Progenitor cell of endocrine pancreas (in vitro differentiated cells): Measurements from ENCODE around the gene FAM83C. TPM values are rescaled to one million over a fixed set of nuclear protein-coding genes. Genes with fewer than 3 reads are reported as not detected.
"Not testable (repeated sequence)": the region's sequence is repeated elsewhere in the genome, so short reads cannot be mapped to it uniquely, and the experiment has no call there.

ENCODE experiments used
- DNase-seq: peaks from one replicate; pipeline ENCODE4 v3.0.0; 2021; ENCODE audit warnings: low spot score; ENCODE audit not compliant: unreplicated experiment
- H3K27ac Mint-ChIP-seq: 2 replicates; pipeline ENCODE4 v1.8.0; 2021; ENCODE audit warnings: mild to moderate bottlenecking, moderate library complexity, mixed read lengths
- H3K27me3 Mint-ChIP-seq: 2 replicates; pipeline ENCODE4 v1.8.0; 2021; ENCODE audit warnings: mixed read lengths
- H3K36me3 Mint-ChIP-seq: 2 replicates; pipeline ENCODE4 v1.8.0; 2022; ENCODE audit warnings: mixed read lengths; ENCODE audit not compliant: insufficient read depth
- H3K4me1 Mint-ChIP-seq: 2 replicates; pipeline ENCODE4 v1.8.0; 2021; ENCODE audit warnings: low read depth, mixed read lengths
- H3K4me3 Mint-ChIP-seq: 2 replicates; pipeline ENCODE4 v1.8.0; 2021; ENCODE audit warnings: low read depth, mild to moderate bottlenecking, moderate library complexity, mixed read lengths
- H3K9me3 Mint-ChIP-seq: 2 replicates; pipeline ENCODE4 v1.8.0; 2021; ENCODE audit warnings: low read depth, mixed read lengths
- total RNA-seq: library from RNA; stranded (reverse); gene quantifications from 2 replicates; pipeline ENCODE4 v1.2.1, GENCODE V29; 2021
- TF ChIP-seq, protein P1 (sequence below): fragments of 200-600 bp; sonication (generic); IDR thresholded peaks from one replicate; pipeline ENCODE4 v1.5.0; 2021; ENCODE audit warnings: antibody characterized with exemption, mild to moderate bottlenecking; ENCODE audit not compliant: unreplicated experiment

The FAM83C gene
- total RNA-seq, 1 donor from 2014 or later: not detected

DNA sequence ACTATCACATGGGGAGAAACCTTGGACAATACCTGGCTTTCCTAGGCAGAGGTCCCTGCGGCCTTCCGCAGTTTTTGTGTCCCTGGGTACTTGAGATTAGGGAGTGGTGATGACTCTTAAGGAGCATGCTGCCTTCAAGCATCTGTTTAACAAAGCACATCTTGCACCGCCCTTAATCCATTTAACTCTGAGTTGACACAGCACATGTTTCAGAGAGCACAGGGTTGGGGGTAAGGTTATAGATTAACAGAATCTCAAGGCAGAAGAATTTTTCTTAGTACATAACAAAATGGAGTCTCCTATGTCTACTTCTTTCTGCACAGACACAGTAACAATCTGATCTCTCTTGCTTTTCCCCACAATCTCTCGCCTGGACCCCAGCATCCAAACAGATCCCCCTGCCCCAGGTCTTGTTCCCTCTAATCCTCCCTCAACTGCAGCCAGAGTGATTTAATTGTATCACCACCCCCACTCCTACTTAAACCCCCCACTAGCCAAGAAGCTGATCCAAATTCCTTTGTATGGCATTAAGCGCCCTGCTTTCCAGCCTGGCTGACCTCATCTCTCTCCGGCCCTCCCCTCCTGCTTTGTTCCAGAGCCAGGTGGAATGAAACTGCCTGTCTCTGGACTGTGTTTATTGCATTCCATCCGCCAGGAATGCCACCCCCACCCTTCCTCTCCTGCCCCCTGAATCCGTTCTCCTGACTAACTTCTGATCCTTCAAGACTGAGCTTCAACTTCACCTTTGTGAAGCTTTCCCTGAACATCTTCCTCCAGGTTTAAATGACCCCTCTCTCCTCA is 29.3 kb downstream of the FAM83C start:
- TF ChIP-seq, protein P1, sequence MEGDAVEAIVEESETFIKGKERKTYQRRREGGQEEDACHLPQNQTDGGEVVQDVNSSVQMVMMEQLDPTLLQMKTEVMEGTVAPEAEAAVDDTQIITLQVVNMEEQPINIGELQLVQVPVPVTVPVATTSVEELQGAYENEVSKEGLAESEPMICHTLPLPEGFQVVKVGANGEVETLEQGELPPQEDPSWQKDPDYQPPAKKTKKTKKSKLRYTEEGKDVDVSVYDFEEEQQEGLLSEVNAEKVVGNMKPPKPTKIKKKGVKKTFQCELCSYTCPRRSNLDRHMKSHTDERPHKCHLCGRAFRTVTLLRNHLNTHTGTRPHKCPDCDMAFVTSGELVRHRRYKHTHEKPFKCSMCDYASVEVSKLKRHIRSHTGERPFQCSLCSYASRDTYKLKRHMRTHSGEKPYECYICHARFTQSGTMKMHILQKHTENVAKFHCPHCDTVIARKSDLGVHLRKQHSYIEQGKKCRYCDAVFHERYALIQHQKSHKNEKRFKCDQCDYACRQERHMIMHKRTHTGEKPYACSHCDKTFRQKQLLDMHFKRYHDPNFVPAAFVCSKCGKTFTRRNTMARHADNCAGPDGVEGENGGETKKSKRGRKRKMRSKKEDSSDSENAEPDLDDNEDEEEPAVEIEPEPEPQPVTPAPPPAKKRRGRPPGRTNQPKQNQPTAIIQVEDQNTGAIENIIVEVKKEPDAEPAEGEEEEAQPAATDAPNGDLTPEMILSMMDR: peak; percentile 24

DNA sequence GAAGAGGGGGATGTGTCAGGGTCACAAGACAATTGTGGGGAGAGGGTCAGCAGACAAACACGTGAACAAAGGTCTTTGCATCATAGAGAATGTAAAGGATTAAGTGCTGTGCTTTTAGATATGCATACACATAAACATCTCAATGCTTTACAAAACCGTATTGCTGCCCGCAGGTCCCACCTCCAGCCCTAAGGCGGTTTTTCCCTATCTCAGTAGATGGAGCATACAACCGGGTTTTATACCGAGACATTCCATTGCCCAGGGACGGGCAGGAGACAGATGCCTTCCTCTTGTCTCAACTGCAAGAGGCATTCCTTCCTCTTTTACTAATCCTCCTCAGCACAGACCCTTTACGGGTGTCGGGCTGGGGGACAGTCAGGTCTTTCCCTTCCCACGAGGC is 29.9 kb downstream of the FAM83C start:
- H3K4me1 Mint-ChIP-seq: peaks cover 17% of the 10 kb centered on the region
- not testable (repeated sequence) for H3K9me3 Mint-ChIP-seq, H3K4me3 Mint-ChIP-seq, DNase-seq, H3K36me3 Mint-ChIP-seq, H3K27me3 Mint-ChIP-seq
- peak overlapping the region; percentile 92 for H3K27ac Mint-ChIP-seq

More for the DNA sequence above, 29.3 kb downstream of the FAM83C start:
- H3K27me3 Mint-ChIP-seq, H3K36me3 Mint-ChIP-seq, H3K9me3 Mint-ChIP-seq: not testable (repeated sequence)
- Mint-ChIP-seq H3K27ac (peak overlapping the region; percentile 100), H3K4me1 (peaks cover 19% of the 10 kb centered on the region), H3K4me3 (peak overlapping the region; percentile 12)
- DNase-seq: peak; percentile 54

DNA sequence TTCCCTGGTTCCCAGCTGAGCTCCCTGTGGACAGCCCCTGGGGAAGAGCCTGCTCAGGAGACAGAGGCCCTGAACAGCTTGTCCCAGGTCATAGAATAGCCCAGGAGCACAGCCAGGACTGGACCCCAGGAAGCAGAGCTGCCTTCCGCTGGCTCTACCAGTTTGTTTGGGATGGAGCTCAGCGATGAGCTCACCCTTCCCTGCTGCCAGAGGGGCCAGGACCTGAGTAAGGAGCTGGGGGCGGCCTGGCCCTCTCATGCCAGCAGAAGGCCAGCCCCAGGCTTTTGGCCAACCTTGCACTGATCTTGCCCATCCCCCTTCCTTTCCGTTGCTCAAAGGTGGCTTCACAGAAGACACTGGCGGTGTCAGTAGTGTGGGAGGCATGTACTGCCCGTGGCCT is 31.8 kb downstream of the FAM83C start:
- peaks cover 4% of the 10 kb centered on the region for H3K9me3 Mint-ChIP-seq
- H3K36me3 Mint-ChIP-seq: peaks cover 3% of the 10 kb centered on the region
- no peak for DNase-seq
- H3K4me3 Mint-ChIP-seq: no peak overlapping the region
- H3K27ac Mint-ChIP-seq: no peak overlapping the region
- H3K27me3 Mint-ChIP-seq: no peaks in the 10 kb centered on the region
- peaks cover 17% of the 10 kb centered on the region for H3K4me1 Mint-ChIP-seq
- TF ChIP-seq, protein P1: no peak

DNA sequence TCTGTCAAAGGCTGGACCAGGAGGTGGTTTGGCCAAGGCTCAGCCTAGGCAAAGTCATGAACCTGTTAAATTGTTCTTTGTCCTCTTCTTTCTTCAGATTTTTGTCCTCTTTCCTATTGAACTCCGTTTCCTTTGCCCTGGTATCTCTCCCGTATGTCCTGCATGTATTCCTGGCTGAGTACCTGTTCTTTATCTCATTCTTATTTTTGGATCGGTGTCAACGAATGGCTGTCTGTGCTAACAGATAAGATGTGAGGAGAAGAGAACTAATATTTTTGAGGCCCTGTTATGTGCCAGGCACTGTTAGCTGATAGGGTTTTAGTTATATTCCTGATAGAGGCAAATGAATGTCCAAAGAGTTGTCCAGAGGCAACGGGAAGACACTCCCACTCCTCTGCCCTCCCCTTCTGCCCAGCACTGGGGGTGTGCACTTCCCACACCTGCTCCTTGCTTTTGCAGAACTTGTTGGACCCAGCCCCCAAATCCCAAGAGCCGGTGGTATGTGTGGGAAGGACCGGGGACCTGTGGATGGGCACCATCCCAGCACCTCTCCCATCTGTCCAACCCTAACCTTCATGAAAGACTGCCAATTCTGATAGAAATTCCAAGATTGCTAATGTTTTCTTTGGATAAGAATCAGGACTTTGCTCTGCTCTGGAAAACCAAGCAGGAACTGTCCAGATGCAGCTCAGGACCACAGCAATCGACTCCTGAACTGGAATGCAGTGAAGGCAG is 34.9 kb downstream of the FAM83C start:
- TF ChIP-seq, protein P1: no peak
- Mint-ChIP-seq H3K27me3 (no peaks in the 10 kb centered on the region), H3K36me3 (peaks cover 3% of the 10 kb centered on the region), H3K4me1 (no peaks in the 10 kb centered on the region), H3K4me3 (no peak overlapping the region), H3K27ac (no peak overlapping the region), H3K9me3 (peaks cover 4% of the 10 kb centered on the region)
- no peak for DNase-seq

DNA sequence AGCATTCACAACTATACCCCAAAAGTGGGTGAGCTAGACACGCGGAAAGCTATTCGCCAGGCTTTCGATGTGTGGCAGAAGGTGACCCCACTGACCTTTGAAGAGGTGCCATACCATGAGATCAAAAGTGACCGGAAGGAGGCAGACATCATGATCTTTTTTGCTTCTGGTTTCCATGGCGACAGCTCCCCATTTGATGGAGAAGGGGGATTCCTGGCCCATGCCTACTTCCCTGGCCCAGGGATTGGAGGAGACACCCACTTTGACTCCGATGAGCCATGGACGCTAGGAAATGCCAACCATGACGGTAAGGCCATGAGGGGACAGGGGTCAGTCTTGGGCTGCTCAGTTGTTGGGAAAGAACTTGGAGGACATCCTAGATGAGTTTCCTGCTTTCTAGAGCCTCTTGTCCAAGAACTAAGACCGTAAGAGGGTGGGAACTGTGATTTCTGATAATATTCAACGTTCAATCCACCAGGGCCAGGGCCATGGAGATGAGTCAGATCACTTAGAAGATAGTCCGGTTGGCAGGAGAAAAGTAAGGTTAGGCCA is 37.7 kb downstream of the FAM83C start:
- Mint-ChIP-seq H3K27me3 (no peaks in the 10 kb centered on the region), H3K9me3 (peaks cover 4% of the 10 kb centered on the region), H3K4me1 (peaks cover 4% of the 10 kb centered on the region), H3K27ac (no peak overlapping the region), H3K4me3 (no peak overlapping the region), H3K36me3 (peaks cover 3% of the 10 kb centered on the region)
- DNase-seq: no peak
- TF ChIP-seq, protein P1: no peak
